ENCODE data around the gene ADISSP.

Gene ADISSP

GRCh38 chr20:3778976-3779375, 11.4 kb upstream of the ADISSP start:
- DNase-seq, result no peak

GRCh38 chr20:3777716-3778629, 10.4 kb upstream of the ADISSP start:
- peak; percentile 82 for DNase-seq

DNA sequence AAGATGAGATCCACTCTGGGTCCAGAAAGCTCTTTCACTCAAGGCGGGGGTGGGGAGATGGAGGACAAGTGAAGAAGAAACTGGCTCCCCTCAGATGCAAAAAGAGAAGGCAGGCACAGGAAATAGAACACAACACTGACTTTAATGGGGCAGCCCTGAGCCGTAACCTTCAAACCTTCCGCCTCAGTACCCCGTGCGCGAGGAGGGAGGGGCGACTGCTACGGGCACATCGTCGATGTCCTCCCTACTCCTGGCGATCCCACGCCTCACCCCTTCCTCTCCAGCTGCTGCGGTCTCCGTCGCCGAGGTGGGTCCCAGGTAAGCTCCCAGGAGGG, 9.8 kb upstream of the ADISSP start:
- DNase-seq, result no peak

- DNase-seq, result no peak
Observed at GRCh38 chr20:3775457-3776108, 8.0 kb upstream of the ADISSP start.

DNA sequence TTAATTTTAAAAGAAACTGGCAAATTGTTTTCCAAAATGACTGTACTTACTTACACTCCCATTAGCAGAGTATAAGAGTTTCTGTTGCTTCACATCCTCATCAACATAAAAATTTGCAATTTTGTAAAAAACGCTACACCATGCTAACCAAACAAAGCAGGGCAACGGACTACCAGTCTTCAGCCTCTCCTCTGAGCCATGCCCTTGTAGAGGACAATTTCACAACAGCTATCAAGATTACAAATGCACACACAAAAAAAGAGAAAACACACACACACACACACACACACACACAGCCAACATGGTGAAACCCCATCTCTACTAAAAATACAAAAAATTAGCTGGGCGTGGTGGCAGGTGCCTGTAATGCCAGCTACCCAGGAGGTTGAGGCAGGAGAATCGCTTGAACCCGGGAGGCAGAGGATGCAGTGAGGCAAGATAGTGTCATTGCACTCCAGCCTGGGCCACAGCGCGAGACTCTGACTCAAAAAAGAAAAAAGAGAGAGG, 4.1 kb upstream of the ADISSP start:
- no peak for DNase-seq

GRCh38 chr20:3768342-3769130, 983 bp upstream of the ADISSP start:
- DNase-seq, result peak; percentile 94

DNA sequence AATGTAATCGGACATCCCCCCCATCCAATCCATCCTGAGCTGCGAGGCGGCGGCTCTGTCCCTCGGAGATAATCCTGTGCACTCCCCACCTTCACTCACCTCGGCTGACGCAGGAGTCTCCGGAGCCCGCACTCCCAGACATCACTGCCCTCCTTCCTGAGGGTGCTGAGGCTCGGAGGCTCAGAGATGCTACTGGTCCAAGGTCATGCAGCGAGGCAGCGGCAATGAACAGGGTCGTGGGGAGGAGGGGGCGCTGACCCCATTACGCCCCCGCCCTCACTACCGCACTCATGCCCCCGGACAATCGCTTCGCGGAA, 485 bp downstream of the ADISSP start:
- DNase-seq, result peak; percentile 65

DNA sequence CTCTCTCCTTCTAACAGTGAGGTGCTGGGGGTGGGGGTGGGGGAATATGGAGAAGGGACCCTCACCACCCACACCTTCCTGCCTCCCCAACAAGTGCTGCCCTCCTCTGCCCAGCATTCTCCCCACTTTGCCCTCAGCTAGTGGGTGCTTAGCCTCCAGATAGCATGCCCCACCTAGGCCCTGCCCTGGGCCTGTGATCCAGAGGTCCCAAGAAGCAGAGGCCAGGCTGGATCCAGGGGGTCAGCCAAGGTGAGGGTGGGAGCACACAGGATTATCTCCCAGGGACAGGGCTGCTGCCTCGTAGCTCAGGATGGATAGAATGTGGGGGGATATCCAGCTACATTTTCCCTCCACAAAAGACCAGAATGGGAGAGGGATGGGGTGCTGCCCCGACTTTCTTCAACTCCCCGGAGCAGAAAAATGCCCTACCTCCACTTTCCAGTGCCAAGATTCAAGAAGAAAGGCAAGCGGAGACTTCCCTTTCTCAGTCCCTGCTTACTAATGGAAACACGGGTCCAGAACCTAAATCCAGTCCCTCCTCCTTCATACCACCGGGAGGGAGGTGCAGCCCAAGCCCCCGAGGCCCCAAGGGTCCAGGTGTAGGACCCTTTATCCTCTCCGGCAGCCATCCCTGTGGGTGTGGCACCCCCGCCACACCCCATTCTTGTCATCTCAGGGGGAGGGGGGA, 987 bp downstream of the ADISSP start:
- DNase-seq, result no peak

GRCh38 chr20:3765171-3765882, 2.2 kb downstream of the ADISSP start:
- DNase-seq, result no peak

- DNase-seq, result no peak
Observed at GRCh38 chr20:3764659-3765058, 2.9 kb downstream of the ADISSP start.

DNA sequence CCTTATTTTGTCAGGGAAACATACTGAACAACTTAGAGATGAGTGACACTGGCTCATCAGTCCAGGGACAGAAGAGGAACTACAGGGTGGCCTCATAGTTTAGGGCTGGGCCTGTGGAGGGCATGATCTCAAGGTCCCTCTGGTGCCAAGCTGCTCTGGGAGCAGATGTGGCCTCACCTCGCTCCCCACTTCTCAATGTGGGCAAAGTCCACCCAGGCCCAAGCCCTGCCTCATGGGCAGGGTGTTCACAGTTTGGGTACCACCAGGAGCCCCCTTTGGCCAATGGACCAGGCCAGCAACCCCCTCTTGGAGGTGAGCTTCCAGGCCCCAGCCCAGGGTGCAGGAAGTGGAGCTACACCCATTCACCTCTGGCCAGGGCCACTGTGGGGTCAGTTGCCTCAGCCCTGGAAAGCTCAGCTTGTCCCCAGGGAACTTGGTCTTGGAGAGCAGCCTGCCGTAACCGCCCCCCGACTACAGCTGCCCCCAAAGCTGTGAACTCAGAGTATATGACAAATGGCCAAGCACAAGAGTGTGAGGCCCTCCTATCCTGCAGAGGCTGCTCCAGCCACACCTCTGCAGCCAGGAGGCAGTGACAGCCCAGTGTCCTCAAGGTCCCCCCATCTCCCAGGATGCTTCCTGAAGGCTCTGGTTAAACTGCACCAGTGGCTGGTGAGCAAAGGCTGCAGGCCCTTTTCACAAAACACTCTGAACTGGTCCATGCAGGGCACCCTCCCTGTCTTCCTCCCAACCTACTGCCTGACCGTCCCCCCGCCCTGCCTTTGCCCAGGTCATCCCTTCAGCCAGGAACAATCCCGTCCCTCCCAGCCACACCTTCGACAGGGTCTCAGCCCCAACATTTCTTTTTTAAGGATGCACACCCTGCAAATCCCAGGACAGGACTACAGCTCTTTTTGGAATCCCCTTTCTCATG, 3.6 kb downstream of the ADISSP start:
- DNase-seq, result no peak

GRCh38 chr20:3760655-3761348, 6.8 kb downstream of the ADISSP start:
- DNase-seq, result no peak

- DNase-seq, result no peak
Observed at GRCh38 chr20:3759884-3760283, 7.7 kb downstream of the ADISSP start.

GRCh38 chr20:3759316-3759823, 8.2 kb downstream of the ADISSP start:
- DNase-seq, result no peak

- DNase-seq, result no peak
Observed at GRCh38 chr20:3758566-3758965, 9.0 kb downstream of the ADISSP start.

GRCh38 chr20:3757268-3757667, 10.3 kb downstream of the ADISSP start:
- no peak for DNase-seq

DNA sequence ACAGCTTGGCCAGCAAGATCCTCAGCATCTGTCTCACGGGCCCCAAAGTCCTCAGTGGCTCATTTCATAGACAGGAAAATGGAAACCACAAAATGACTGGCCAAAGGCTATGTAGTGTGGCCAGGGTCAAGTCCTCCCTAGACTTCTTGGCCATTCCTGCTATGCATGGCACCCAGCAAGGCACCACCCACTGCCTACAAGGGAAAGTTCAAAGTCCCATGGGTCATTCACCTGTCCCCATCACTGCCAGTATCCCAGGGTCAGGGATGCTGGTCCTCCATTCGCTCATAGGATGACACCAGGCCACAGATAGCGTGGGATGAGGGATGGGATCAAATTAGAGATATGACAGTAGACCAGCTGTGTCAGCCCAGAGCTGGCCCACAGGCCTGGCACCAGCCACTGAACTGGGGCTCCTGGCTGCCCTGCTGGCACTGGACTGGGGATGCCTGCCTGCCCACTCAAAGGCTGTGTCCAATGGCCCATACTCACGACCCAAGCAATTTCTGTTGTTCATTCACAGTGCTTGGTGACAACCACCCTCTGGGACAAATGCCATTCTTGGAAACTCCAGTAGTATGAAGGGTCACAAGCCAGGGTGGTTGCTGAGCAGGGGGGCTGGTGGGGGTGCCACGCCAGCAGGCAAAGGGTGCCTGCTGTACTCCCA, 11.6 kb downstream of the ADISSP start:
- DNase-seq, result no peak

DNA sequence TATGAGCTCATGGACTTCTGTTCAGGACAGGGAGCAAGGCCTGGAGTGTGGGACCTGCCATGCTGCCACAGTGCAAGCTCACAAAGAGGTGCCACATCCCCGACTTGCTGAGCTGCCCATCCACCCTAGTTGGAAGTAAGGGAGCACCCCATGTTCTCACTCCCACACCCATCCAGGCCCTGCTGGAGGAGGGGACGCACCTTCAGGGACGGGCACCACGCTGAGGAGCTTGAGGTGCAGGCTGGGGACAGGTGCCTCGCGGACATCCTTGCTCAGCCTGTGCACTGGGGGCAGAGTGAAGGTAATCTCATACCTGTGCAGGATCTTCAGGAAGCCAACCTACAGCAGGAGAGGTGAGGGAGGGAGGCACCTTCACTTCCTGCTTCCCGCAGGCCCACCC, 12.3 kb downstream of the ADISSP start:
- DNase-seq, result no peak

GRCh38 chr20:3754276-3754630, 13.3 kb downstream of the ADISSP start:
- no peak for DNase-seq
